SHP77 (cell line): Measurements from ENCODE around the gene LRRC56.

Source experiments
- DNase-seq, 2 experiments: peaks; one replicate each; lab custom pipeline; 2025; lab: John Stamatoyannopoulos, UW

Gene LRRC56

DNA sequence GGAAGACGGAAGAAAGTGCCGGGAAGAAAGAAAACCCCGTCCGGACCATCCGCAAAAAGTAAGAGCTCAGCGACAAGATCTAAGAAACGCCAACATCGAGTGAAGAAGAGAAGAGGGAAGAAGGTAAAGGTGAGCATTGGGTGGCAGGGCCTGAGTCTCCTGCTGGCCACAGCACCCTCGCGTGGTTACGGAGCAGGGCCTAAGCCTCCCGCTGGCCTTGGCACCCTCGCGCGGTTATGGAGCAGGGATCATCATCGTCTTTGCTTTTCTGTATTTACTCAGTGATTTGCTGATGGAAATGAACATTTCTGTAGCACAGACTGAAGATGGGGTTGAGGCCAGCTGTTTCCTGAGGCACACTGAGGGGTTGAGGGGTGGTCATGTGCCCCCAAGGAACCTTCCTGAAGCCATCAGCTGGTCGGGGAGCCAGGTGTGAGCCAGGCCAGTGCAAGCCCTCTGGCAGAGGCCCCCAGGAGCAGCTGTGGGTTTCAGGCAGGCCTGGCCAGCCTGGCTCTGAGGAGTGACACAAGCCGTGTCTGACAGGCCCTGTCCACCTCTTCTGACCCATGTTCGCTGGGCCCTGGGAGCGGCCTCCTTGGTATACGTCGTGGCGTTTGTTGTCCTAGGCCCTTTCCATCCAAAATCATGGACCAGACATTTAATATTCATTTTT, 64.4 kb downstream of the LRRC56 start:
- no peak for DNase-seq

DNA sequence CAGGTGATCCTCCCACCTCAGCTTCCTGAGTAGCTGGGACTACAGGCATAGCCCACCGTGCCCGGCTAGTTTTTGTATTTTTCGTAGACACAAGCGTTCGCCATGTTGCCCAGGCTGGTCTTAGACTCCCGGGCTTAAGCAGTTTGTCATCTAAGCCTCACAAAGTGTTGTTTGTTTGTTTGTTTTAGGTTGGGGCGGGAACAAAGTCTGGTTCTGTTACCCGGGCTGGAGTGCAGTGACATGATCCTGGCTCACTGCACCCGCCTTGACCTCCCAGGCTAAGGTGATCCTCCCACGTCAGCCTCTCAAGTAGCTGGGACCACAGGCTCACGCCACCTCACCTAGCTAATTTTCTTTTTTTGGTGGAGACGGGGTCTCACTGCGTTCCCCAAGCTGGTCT, 65.8 kb downstream of the LRRC56 start:
- DNase-seq, result no peak
